ENCODE results near the gene PRXL2C. TPM values are rescaled to one million over a fixed set of nuclear protein-coding genes. Genes with fewer than 3 reads are reported as not detected.
A peak's percentile ranks its signal among the peaks of the same experiment; 100 is the strongest.
"Not testable (repeated sequence)": the region's sequence is repeated elsewhere in the genome, so short reads cannot be mapped to it uniquely, and the experiment has no call there.

PRXL2C gene
- total RNA-seq, 2 experiments from 2014 or later: not detected

DNA sequence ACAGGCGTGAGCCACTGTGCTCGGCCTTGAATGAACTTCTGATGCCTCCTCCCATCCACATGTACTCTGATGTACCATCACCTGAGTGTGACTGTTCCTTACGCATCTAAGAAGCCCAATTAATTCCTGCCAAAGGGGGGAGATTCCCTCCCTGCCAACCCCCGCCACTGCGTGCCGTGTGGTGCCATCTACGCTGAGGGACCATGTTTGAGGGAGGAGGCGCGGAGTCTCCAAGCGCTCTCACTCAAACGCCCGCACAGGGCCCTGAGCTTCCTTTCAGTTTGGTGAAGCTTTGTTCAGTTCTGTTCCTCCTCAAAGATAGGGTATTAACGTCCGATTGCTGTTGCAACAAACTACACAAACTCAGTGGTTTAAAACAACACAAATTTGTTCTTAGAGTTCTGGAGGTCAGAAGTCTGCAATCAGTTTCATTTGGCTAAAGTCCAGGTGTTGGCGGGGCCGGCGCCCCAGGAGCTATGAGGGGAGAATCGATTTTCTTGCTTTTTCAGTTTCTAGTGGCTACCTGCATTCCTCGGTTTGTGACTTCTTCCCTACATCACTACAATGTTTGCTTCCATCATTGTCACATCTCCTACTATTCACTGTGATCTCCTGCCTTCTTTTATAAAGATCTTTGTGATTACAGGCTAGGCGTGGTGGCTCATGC, 13.9 kb upstream of the PRXL2C start:
- Histone ChIP-seq H2AFZ (ENCODE audit: low read length) (no peak overlapping the region), H3K27ac (ENCODE audit: low read depth, low read length, poor library complexity, severe bottlenecking) (no peak overlapping the region), H3K4me1 (ENCODE audit: insufficient read depth, low read length, poor library complexity, severe bottlenecking) (no peaks in the 10 kb centered on the region), H3K36me3 (ENCODE audit: insufficient read depth, low read length) (no peaks in the 10 kb centered on the region), H4K20me1 (ENCODE audit: insufficient read depth, low read length) (no peaks in the 10 kb centered on the region), H3K79me2 (ENCODE audit: insufficient read depth, low read depth, low read length) (no peaks in the 10 kb centered on the region), H3K4me2 (ENCODE audit: low read length) (no peak overlapping the region), H3K9me3 (ENCODE audit: low read length) (no peaks in the 10 kb centered on the region), H3K4me3 (ENCODE audit: low read depth, low read length, poor library complexity, severe bottlenecking) (no peak overlapping the region), H3K9me2 (ENCODE audit: insufficient read depth, low read length) (no peaks in the 10 kb centered on the region)
- intact Hi-C loops (cut with micrococcal nuclease; ENCODE audit: unreplicated experiment): loop anchor here (5.0 kb wide), 2 partner anchors 227 to 342 kb away; no protein-coding TSS in a partner anchor
- POLR2A ChIA-PET: no interaction called here
- DNase-seq (ENCODE audit: low spot score): no peak
- CTCF ChIA-PET (ENCODE audit: unreplicated experiment): no interaction called here
- TF ChIP-seq, protein P1, sequence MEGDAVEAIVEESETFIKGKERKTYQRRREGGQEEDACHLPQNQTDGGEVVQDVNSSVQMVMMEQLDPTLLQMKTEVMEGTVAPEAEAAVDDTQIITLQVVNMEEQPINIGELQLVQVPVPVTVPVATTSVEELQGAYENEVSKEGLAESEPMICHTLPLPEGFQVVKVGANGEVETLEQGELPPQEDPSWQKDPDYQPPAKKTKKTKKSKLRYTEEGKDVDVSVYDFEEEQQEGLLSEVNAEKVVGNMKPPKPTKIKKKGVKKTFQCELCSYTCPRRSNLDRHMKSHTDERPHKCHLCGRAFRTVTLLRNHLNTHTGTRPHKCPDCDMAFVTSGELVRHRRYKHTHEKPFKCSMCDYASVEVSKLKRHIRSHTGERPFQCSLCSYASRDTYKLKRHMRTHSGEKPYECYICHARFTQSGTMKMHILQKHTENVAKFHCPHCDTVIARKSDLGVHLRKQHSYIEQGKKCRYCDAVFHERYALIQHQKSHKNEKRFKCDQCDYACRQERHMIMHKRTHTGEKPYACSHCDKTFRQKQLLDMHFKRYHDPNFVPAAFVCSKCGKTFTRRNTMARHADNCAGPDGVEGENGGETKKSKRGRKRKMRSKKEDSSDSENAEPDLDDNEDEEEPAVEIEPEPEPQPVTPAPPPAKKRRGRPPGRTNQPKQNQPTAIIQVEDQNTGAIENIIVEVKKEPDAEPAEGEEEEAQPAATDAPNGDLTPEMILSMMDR (conservative IDR thresholded peaks at IDR 0.05; ENCODE audit: low read length): no peak
- BruUV-seq (replicated peaks): no TSS peak

DNA sequence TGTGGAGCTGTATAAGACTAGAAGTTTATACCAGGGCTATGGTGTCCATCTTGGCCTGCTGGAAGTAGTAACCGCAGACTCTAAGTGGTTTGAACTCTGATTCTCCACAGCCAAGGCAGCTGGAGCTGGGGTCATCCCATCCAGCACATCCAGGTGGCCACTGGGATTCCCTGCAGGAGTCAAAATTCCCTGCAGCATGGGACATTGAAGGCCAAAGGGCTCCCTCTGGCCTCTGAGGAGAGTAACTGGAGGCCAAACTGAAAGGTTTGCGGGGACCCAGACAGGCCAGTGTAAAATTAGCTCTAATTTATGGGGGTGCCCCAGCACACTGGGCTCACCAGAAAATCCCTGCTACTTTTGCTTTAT, 12.2 kb upstream of the PRXL2C start:
- Histone ChIP-seq H3K4me3 (ENCODE audit: low read depth, low read length, poor library complexity, severe bottlenecking) (no peak overlapping the region), H3K4me2 (ENCODE audit: low read length) (no peak overlapping the region), H3K27ac (ENCODE audit: low read depth, low read length, poor library complexity, severe bottlenecking) (no peak overlapping the region), H2AFZ (ENCODE audit: low read length) (no peak overlapping the region), H3K9me3 (ENCODE audit: low read length) (no peaks in the 10 kb centered on the region), H3K9me2 (ENCODE audit: insufficient read depth, low read length) (no peaks in the 10 kb centered on the region), H3K79me2 (ENCODE audit: insufficient read depth, low read depth, low read length) (no peaks in the 10 kb centered on the region), H3K36me3 (ENCODE audit: insufficient read depth, low read length) (no peaks in the 10 kb centered on the region), H4K20me1 (ENCODE audit: insufficient read depth, low read length) (no peaks in the 10 kb centered on the region), H3K4me1 (ENCODE audit: insufficient read depth, low read length, poor library complexity, severe bottlenecking) (no peaks in the 10 kb centered on the region)
- POLR2A ChIA-PET: interaction anchor here (1.0 kb wide), 1 partner anchor 13 kb away, joined by 3 read pairs; no protein-coding TSS in a partner anchor
- no peak for DNase-seq (ENCODE audit: low spot score)
- TF ChIP-seq, protein P1 (conservative IDR thresholded peaks at IDR 0.05; ENCODE audit: low read length): no peak
- TF ChIP-seq EZH2phosphoT487 (IDR thresholded peaks at IDR 0.05; ENCODE audit: borderline replicate concordance, low read depth, low read length): no peak
- BruUV-seq (replicated peaks): no TSS peak
- CTCF ChIA-PET (ENCODE audit: unreplicated experiment): no interaction called here
- intact Hi-C loops (cut with micrococcal nuclease; ENCODE audit: unreplicated experiment): loop anchor here (5.0 kb wide), 2 partner anchors 225 to 340 kb away; no protein-coding TSS in a partner anchor

DNA sequence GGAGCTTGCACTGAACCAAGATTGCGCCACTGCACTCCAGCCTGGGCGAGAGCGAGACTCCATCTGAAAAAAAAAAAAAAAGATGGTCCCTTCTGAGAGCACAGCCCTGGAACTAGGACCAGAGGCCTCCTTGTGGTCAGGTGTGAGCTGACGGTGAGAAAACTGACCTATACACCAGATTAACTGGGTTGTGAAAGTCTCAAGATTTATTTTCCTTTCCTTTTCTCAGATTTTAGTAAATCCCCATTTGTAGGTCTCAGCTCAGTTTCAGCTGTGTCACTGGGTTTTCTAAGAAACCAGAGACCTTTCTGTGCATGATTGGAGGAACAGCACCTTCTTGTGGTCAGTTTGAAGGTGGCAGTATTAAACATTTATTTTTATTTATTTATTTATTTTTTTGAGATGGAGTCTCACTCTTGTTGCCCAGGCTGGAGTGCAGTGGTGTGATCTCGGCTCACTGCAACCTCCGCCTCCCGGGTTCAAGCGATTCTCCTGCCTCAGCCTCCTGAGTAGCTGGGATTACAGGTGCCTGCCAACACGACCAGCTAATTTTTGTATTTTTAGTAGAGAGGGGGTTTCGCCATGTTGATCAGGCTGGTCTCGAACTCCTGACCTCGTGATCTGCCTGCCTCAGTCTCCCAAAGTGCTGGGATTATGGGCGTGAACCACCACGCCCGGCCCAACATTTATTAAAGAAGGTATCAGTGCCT, 11.7 kb upstream of the PRXL2C start:
- POLR2A ChIA-PET: interaction anchor here (1.0 kb wide), 1 partner anchor 14 kb away, joined by 3 read pairs; no protein-coding TSS in a partner anchor
- H3K9me2 ChIP-seq (ENCODE audit: insufficient read depth, low read length); H2AFZ ChIP-seq (ENCODE audit: low read length); H3K9me3 ChIP-seq (ENCODE audit: low read length); CTCF ChIA-PET (ENCODE audit: unreplicated experiment); H3K4me2 ChIP-seq (ENCODE audit: low read length); H3K4me1 ChIP-seq (ENCODE audit: insufficient read depth, low read length, poor library complexity, severe bottlenecking); H3K36me3 ChIP-seq (ENCODE audit: insufficient read depth, low read length); BruUV-seq (replicated peaks); H3K4me3 ChIP-seq (ENCODE audit: low read depth, low read length, poor library complexity, severe bottlenecking); H4K20me1 ChIP-seq (ENCODE audit: insufficient read depth, low read length); H3K27ac ChIP-seq (ENCODE audit: low read depth, low read length, poor library complexity, severe bottlenecking); H3K79me2 ChIP-seq (ENCODE audit: insufficient read depth, low read depth, low read length): not testable (repeated sequence)
- intact Hi-C loops (cut with micrococcal nuclease; ENCODE audit: unreplicated experiment): loop anchor here (5.0 kb wide), 2 partner anchors 225 to 340 kb away; no protein-coding TSS in a partner anchor
- TF ChIP-seq, protein P1 (conservative IDR thresholded peaks at IDR 0.05; ENCODE audit: low read length): peak; percentile 73
- peak; percentile 48 for DNase-seq (ENCODE audit: low spot score)
